Measurements from ENCODE around the gene RAPGEF3.

Gene RAPGEF3

GRCh38 chr12:47758834-47759690, at the start of gene RAPGEF3:
Gene RAPGEF3, minus strand, starts transcription at chr12:47758880. Its CDS starts 324 bp downstream, at chr12:47758556.
- Histone ChIP-seq H3K9me3 (ENCODE audit: control insufficient read depth in 1 of 2, low read length in 2 of 2) (no peaks in the 10 kb centered on the region), H3K4me3 (ENCODE audit: low read depth in 1 of 2, low read length in 2 of 2) (peak within 1 kb of the TSS; percentile 80 to 84), H3K36me3 (ENCODE audit: control insufficient read depth in 1 of 2, insufficient read depth in 2 of 2, low read length in 2 of 2) (no peaks in the 10 kb centered on the region), H3K4me1 (ENCODE audit: control insufficient read depth in 1 of 2, insufficient read depth in 2 of 2, low read length in 2 of 2) (peaks cover 10 to 13% of the 10 kb centered on the region in 2 donors), H3K27me3 (ENCODE audit: low read depth, low read length) (no peaks in the 10 kb centered on the region), H3K27ac (ENCODE audit: low read length) (peak within 1 kb of the TSS; percentile 28)

GRCh38 chr12:47808050-47808449, 49.4 kb upstream of the RAPGEF3 start:
- H3K4me1 ChIP-seq (ENCODE audit: control insufficient read depth in 1 of 2, insufficient read depth in 2 of 2, low read length in 2 of 2), result peaks cover 76 to 91% of the 10 kb centered on the region in 2 donors
- H3K4me3 ChIP-seq (ENCODE audit: low read depth in 1 of 2, low read length in 2 of 2), result peak overlapping the region; percentile 33 to 37
- H3K27ac ChIP-seq (ENCODE audit: low read length), result peak overlapping the region; percentile 56
- H3K27me3 ChIP-seq (ENCODE audit: low read depth, low read length), result no peaks in the 10 kb centered on the region
- H3K9me3 ChIP-seq (ENCODE audit: control insufficient read depth in 1 of 2, low read length in 2 of 2), result no peaks in the 10 kb centered on the region
- no peaks in the 10 kb centered on the region for H3K36me3 ChIP-seq (ENCODE audit: control insufficient read depth in 1 of 2, insufficient read depth in 2 of 2, low read length in 2 of 2)

- peaks cover 80 to 94% of the 10 kb centered on the region in 2 donors for H3K4me1 ChIP-seq (ENCODE audit: control insufficient read depth in 1 of 2, insufficient read depth in 2 of 2, low read length in 2 of 2)
- peak overlapping the region in 1 of 2 donors; percentile 33 for H3K4me3 ChIP-seq (ENCODE audit: low read depth in 1 of 2, low read length in 2 of 2)
- no peaks in the 10 kb centered on the region for H3K9me3 ChIP-seq (ENCODE audit: control insufficient read depth in 1 of 2, low read length in 2 of 2)
- no peaks in the 10 kb centered on the region for H3K27me3 ChIP-seq (ENCODE audit: low read depth, low read length)
- H3K36me3 ChIP-seq (ENCODE audit: control insufficient read depth in 1 of 2, insufficient read depth in 2 of 2, low read length in 2 of 2), result no peaks in the 10 kb centered on the region
- H3K27ac ChIP-seq (ENCODE audit: low read length), result peak overlapping the region; percentile 56
Observed at GRCh38 chr12:47807338-47807737, 48.7 kb upstream of the RAPGEF3 start.

GRCh38 chr12:47805417-47805816, 46.7 kb upstream of the RAPGEF3 start:
- Histone ChIP-seq H3K9me3 (ENCODE audit: control insufficient read depth in 1 of 2, low read length in 2 of 2) (no peaks in the 10 kb centered on the region), H3K36me3 (ENCODE audit: control insufficient read depth in 1 of 2, insufficient read depth in 2 of 2, low read length in 2 of 2) (no peaks in the 10 kb centered on the region), H3K27me3 (ENCODE audit: low read depth, low read length) (no peaks in the 10 kb centered on the region), H3K27ac (ENCODE audit: low read length) (peak overlapping the region; percentile 77), H3K4me3 (ENCODE audit: low read depth in 1 of 2, low read length in 2 of 2) (no peak overlapping the region), H3K4me1 (ENCODE audit: control insufficient read depth in 1 of 2, insufficient read depth in 2 of 2, low read length in 2 of 2) (peaks cover 74 to 94% of the 10 kb centered on the region in 2 donors)

GRCh38 chr12:47804171-47804570, 45.5 kb upstream of the RAPGEF3 start:
- Histone ChIP-seq H3K27ac (ENCODE audit: low read length) (peak overlapping the region; percentile 23), H3K4me1 (ENCODE audit: control insufficient read depth in 1 of 2, insufficient read depth in 2 of 2, low read length in 2 of 2) (peaks cover 76 to 99% of the 10 kb centered on the region in 2 donors), H3K9me3 (ENCODE audit: control insufficient read depth in 1 of 2, low read length in 2 of 2) (no peaks in the 10 kb centered on the region), H3K27me3 (ENCODE audit: low read depth, low read length) (no peaks in the 10 kb centered on the region), H3K36me3 (ENCODE audit: control insufficient read depth in 1 of 2, insufficient read depth in 2 of 2, low read length in 2 of 2) (peaks cover 0 to 4% of the 10 kb centered on the region in 2 donors), H3K4me3 (ENCODE audit: low read depth in 1 of 2, low read length in 2 of 2) (peak overlapping the region in 1 of 2 donors; percentile 14)

- H3K9me3 ChIP-seq (ENCODE audit: control insufficient read depth in 1 of 2, low read length in 2 of 2), result no peaks in the 10 kb centered on the region
- H3K4me3 ChIP-seq (ENCODE audit: low read depth in 1 of 2, low read length in 2 of 2), result peak overlapping the region in 1 of 2 donors; percentile 14
- peaks cover 0 to 5% of the 10 kb centered on the region in 2 donors for H3K36me3 ChIP-seq (ENCODE audit: control insufficient read depth in 1 of 2, insufficient read depth in 2 of 2, low read length in 2 of 2)
- peaks cover 67 to 99% of the 10 kb centered on the region in 2 donors for H3K4me1 ChIP-seq (ENCODE audit: control insufficient read depth in 1 of 2, insufficient read depth in 2 of 2, low read length in 2 of 2)
- H3K27ac ChIP-seq (ENCODE audit: low read length), result peak overlapping the region; percentile 60
- no peaks in the 10 kb centered on the region for H3K27me3 ChIP-seq (ENCODE audit: low read depth, low read length)
Observed at GRCh38 chr12:47803191-47803875, 44.7 kb upstream of the RAPGEF3 start.

- no peaks in the 10 kb centered on the region for H3K9me3 ChIP-seq (ENCODE audit: control insufficient read depth in 1 of 2, low read length in 2 of 2)
- H3K27ac ChIP-seq (ENCODE audit: low read length), result peak overlapping the region; percentile 60
- H3K36me3 ChIP-seq (ENCODE audit: control insufficient read depth in 1 of 2, insufficient read depth in 2 of 2, low read length in 2 of 2), result peaks cover 8 to 10% of the 10 kb centered on the region in 2 donors
- H3K4me1 ChIP-seq (ENCODE audit: control insufficient read depth in 1 of 2, insufficient read depth in 2 of 2, low read length in 2 of 2), result peaks cover 57 to 90% of the 10 kb centered on the region in 2 donors
- no peak overlapping the region for H3K4me3 ChIP-seq (ENCODE audit: low read depth in 1 of 2, low read length in 2 of 2)
- no peaks in the 10 kb centered on the region for H3K27me3 ChIP-seq (ENCODE audit: low read depth, low read length)
Observed at GRCh38 chr12:47802312-47802711, 43.6 kb upstream of the RAPGEF3 start.

GRCh38 chr12:47801904-47802246, 43.2 kb upstream of the RAPGEF3 start:
- Histone ChIP-seq H3K9me3 (ENCODE audit: control insufficient read depth in 1 of 2, low read length in 2 of 2) (no peaks in the 10 kb centered on the region), H3K27ac (ENCODE audit: low read length) (peak overlapping the region; percentile 60), H3K4me3 (ENCODE audit: low read depth in 1 of 2, low read length in 2 of 2) (no peak overlapping the region), H3K27me3 (ENCODE audit: low read depth, low read length) (no peaks in the 10 kb centered on the region), H3K36me3 (ENCODE audit: control insufficient read depth in 1 of 2, insufficient read depth in 2 of 2, low read length in 2 of 2) (peaks cover 9 to 11% of the 10 kb centered on the region in 2 donors), H3K4me1 (ENCODE audit: control insufficient read depth in 1 of 2, insufficient read depth in 2 of 2, low read length in 2 of 2) (peaks cover 54 to 86% of the 10 kb centered on the region in 2 donors)

GRCh38 chr12:47801170-47801903, 42.7 kb upstream of the RAPGEF3 start:
- H3K27me3 ChIP-seq (ENCODE audit: low read depth, low read length), result no peaks in the 10 kb centered on the region
- H3K27ac ChIP-seq (ENCODE audit: low read length), result peak overlapping the region; percentile 24
- H3K36me3 ChIP-seq (ENCODE audit: control insufficient read depth in 1 of 2, insufficient read depth in 2 of 2, low read length in 2 of 2), result peaks cover 9 to 16% of the 10 kb centered on the region in 2 donors
- H3K9me3 ChIP-seq (ENCODE audit: control insufficient read depth in 1 of 2, low read length in 2 of 2), result no peaks in the 10 kb centered on the region
- peaks cover 54 to 81% of the 10 kb centered on the region in 2 donors for H3K4me1 ChIP-seq (ENCODE audit: control insufficient read depth in 1 of 2, insufficient read depth in 2 of 2, low read length in 2 of 2)
- H3K4me3 ChIP-seq (ENCODE audit: low read depth in 1 of 2, low read length in 2 of 2), result no peak overlapping the region

GRCh38 chr12:47800582-47800981, 41.9 kb upstream of the RAPGEF3 start:
- H3K27me3 ChIP-seq (ENCODE audit: low read depth, low read length), result no peaks in the 10 kb centered on the region
- no peak overlapping the region for H3K4me3 ChIP-seq (ENCODE audit: low read depth in 1 of 2, low read length in 2 of 2)
- H3K36me3 ChIP-seq (ENCODE audit: control insufficient read depth in 1 of 2, insufficient read depth in 2 of 2, low read length in 2 of 2), result peaks cover 9 to 23% of the 10 kb centered on the region in 2 donors
- peaks cover 47 to 74% of the 10 kb centered on the region in 2 donors for H3K4me1 ChIP-seq (ENCODE audit: control insufficient read depth in 1 of 2, insufficient read depth in 2 of 2, low read length in 2 of 2)
- H3K9me3 ChIP-seq (ENCODE audit: control insufficient read depth in 1 of 2, low read length in 2 of 2), result no peaks in the 10 kb centered on the region
- peak overlapping the region; percentile 24 for H3K27ac ChIP-seq (ENCODE audit: low read length)

Data from muscle layer of duodenum (tissue), 2 donors.